Measurements from ENCODE around the gene TAAR8. TPM values are rescaled to one million over a fixed set of nuclear protein-coding genes. Genes with fewer than 3 reads are reported as not detected.

TAAR8 gene, protein sequence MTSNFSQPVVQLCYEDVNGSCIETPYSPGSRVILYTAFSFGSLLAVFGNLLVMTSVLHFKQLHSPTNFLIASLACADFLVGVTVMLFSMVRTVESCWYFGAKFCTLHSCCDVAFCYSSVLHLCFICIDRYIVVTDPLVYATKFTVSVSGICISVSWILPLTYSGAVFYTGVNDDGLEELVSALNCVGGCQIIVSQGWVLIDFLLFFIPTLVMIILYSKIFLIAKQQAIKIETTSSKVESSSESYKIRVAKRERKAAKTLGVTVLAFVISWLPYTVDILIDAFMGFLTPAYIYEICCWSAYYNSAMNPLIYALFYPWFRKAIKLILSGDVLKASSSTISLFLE
- total RNA-seq: not detected

DNA sequence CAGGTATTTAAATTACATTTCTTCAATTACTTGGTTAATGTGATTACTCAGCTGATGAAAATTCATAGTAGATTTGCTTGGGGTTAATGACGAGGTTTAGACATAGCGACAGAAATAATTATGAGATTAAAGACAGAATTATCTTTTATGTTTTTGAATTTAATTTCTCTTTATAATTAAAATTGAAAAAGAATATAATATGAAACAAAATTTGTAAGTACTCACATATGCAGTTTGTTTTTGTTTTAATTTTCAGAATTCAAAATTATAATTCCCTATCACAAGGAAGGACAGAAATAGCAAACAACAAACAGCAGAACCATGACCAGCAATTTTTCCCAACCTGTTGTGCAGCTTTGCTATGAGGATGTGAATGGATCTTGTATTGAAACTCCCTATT, at the start of gene TAAR8:
TAAR8 (plus strand) TSS at position 301 of the 400 bp plus-strand sequence; CDS start at position 322, 21 bp downstream.

DNA sequence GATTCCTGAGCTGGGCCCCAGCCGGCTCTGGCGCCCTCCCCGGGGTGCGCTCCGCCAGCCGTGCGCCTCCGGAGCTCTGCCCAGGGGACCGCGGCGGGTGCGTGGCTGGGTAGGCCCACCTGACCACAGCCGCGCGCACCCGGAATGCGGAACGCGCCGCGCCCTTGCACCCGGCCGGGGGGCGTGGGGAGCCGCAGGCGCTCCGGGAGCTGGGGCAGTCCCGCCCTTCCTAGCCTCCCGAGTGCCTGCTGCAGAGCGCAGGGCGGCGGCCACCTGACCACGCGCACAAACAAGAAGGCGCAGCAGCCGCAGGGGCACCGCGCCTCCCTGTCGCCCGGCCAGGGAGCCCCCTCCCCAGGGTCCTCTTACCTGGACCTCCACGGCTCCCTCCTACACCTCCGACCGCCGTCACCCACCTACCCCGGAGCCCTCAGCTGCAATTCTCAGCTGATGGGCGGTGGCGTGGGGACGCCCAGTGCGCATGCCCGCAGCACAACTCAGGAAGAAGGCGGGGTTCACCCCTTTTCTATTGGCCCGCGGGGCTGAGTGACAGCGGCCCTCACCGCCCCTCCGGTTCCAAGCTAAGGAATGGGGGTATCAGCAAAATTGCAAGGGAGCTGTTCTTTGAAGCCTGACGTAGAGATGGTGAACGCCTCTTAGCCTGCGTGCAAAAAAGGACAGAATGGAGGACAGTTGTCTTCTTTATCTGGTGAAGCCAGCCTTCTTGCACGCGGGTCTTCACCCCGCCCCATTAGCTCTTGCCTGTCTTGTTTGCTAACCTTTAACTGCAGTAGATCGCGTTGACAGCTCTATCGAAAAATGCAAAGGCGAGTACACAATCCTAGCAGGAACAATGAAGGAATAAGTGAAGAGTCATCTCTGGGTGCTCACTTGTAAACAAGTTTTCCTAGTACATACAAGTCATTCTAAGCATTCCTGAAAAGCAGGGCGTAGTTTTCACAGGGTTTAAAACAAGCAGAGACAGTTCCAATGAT, 39.5 kb upstream of the TAAR8 start, which contains the start of gene STX7:
STX7 (minus strand) TSS at position 479 of the 995 bp plus-strand sequence. CDS start 9,586 bp downstream, outside the sequence.

GRCh38 chr6:132537977-132538376, 14.5 kb upstream of the TAAR8 start, which contains the start of gene TAAR9:
TAAR9 (plus strand) TSS chr6:132538277; CDS start chr6:132538290, 13 bp downstream.

DNA sequence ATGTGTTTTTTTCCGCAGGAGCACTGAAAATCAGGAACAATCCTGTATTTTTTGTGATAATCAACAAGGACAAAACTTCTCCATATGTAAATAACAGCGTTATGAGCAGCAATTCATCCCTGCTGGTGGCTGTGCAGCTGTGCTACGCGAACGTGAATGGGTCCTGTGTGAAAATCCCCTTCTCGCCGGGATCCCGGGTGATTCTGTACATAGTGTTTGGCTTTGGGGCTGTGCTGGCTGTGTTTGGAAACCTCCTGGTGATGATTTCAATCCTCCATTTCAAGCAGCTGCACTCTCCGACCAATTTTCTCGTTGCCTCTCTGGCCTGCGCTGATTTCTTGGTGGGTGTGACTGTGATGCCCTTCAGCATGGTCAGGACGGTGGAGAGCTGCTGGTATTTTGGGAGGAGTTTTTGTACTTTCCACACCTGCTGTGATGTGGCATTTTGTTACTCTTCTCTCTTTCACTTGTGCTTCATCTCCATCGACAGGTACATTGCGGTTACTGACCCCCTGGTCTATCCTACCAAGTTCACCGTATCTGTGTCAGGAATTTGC, 17.8 kb downstream of the TAAR8 start, which contains the start of gene TAAR6:
TAAR6 (plus strand) TSS at position 102 of the 557 bp plus-strand sequence; CDS start at position 102, 0 bp downstream.

DNA sequence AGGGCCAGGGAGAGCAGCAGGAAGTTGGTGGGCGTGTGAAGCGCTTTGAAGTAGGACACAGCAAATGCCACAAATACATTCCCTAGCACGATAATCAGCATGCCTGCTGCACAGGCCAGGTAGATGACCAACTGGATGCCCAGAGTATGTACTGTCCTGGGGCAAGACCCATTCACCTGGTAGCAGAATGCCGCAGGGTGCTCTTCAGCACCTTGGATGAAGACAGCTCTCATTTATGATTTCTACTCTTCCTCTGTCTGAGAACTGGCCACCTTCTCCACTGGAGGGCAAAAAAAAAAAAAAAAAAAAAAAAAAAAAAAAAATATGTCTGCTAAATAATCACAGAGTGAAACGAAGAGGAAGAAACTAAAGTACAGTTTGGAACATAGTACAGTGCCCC, 37.0 kb downstream of the TAAR8 start, which contains the start of gene TAAR5:
TAAR5 (minus strand) TSS at position 288 of the 400 bp plus-strand sequence; CDS start at position 233, 55 bp downstream.

Small RNA genes within 50 kb of the gene (small RNA-seq; reads per million reads assigned to genes)
- not detected for gene TAAR7P

Other genes with a start within 250 kb of the TAAR8 start
- 11.3 TPM for gene MOXD1, start 151.2 kb upstream of the TAAR8 start, total RNA-seq
- gene STX7, start 39.6 kb upstream of the TAAR8 start, total RNA-seq: 73.6 TPM
- not detected for gene TAAR9, start 14.4 kb upstream of the TAAR8 start, total RNA-seq
- not detected for gene TAAR6, start 17.6 kb downstream of the TAAR8 start, total RNA-seq
- not detected for gene TAAR5, start 37.1 kb downstream of the TAAR8 start, total RNA-seq
- gene TAAR2, start 71.6 kb downstream of the TAAR8 start, total RNA-seq: not detected
- not detected for gene TAAR1, start 106.5 kb downstream of the TAAR8 start, total RNA-seq
- gene VNN1, start 161.4 kb downstream of the TAAR8 start, total RNA-seq: not detected
- 1.4 TPM for gene VNN2, start 205.2 kb downstream of the TAAR8 start, total RNA-seq
- 33.0 TPM for gene SLC18B1, start 246.0 kb downstream of the TAAR8 start, total RNA-seq

Measured in diencephalon (tissue), 1 donor.